Embryonic facial prominence (tissue), 1 donor: ENCODE data around the gene SLC22A25.
"Not testable (repeated sequence)": the region's sequence is repeated elsewhere in the genome, so short reads cannot be mapped to it uniquely, and the experiment has no call there.

ENCODE experiments used
- DNase-seq: peaks from one replicate; pipeline ENCODE4 v3.0.0-alpha.2; 2016; ENCODE audit errors: extremely low spot score

The SLC22A25 gene

GRCh38 chr11:63243533-63243932 is at the start of gene SLC22A25:
Gene SLC22A25, minus strand, starts transcription at chr11:63243599. Its CDS starts 13,947 bp downstream, at chr11:63229652.
- DNase-seq = no peak

- DNase-seq = no peak
Observed at GRCh38 chr11:63290285-63290684, 46.9 kb upstream of the SLC22A25 start.

GRCh38 chr11:63289658-63290057 is 46.3 kb upstream of the SLC22A25 start:
- no peak for DNase-seq

- no peak for DNase-seq
Observed at GRCh38 chr11:63282579-63282978, 39.2 kb upstream of the SLC22A25 start.

- DNase-seq = no peak
Observed at GRCh38 chr11:63280920-63281319, 37.5 kb upstream of the SLC22A25 start.

GRCh38 chr11:63277345-63277943 is 34.0 kb upstream of the SLC22A25 start:
- no peak for DNase-seq

GRCh38 chr11:63274776-63275175 is 31.4 kb upstream of the SLC22A25 start:
- no peak for DNase-seq

- DNase-seq = no peak
Observed at GRCh38 chr11:63273685-63274084, 30.3 kb upstream of the SLC22A25 start.

- no peak for DNase-seq
Observed at GRCh38 chr11:63262547-63262946, 19.1 kb upstream of the SLC22A25 start.

GRCh38 chr11:63251312-63251711 is 7.9 kb upstream of the SLC22A25 start:
- DNase-seq = no peak

- no peak for DNase-seq
Observed at GRCh38 chr11:63250162-63251050, 7.0 kb upstream of the SLC22A25 start.

GRCh38 chr11:63248966-63249365 is 5.6 kb upstream of the SLC22A25 start:
- DNase-seq = no peak

- DNase-seq = not testable (repeated sequence)
Observed at GRCh38 chr11:63247237-63248002, 4.0 kb upstream of the SLC22A25 start.

- no peak for DNase-seq
Observed at GRCh38 chr11:63246045-63246444, 2.6 kb upstream of the SLC22A25 start.

GRCh38 chr11:63244862-63245261 is 1.5 kb upstream of the SLC22A25 start:
- DNase-seq = no peak

- no peak for DNase-seq
Observed at GRCh38 chr11:63242089-63242781, 1.2 kb downstream of the SLC22A25 start.

GRCh38 chr11:63240791-63241379 is 2.5 kb downstream of the SLC22A25 start:
- DNase-seq = no peak

GRCh38 chr11:63240098-63240497 is 3.3 kb downstream of the SLC22A25 start:
- no peak for DNase-seq

GRCh38 chr11:63239254-63239653 is 4.1 kb downstream of the SLC22A25 start:
- no peak for DNase-seq

GRCh38 chr11:63237413-63237812 is 6.0 kb downstream of the SLC22A25 start:
- no peak for DNase-seq
